Ishikawa (cell line): ENCODE measurements around the gene TBC1D2.

Source experiments
- CEBPB ChIP-seq: IDR thresholded peaks from 2 replicates; pipeline ENCODE4 v1.6.1; 2012
- EP300 ChIP-seq: IDR thresholded peaks from 2 replicates; pipeline ENCODE4 v1.6.1; 2012; ENCODE audit warnings: borderline replicate concordance
- YY1 ChIP-seq: IDR thresholded peaks from 2 replicates; pipeline ENCODE4 v1.6.1; 2012; ENCODE audit warnings: low read depth
- TF ChIP-seq, protein P1 (sequence below): IDR thresholded peaks from 2 replicates; pipeline ENCODE4 v1.6.1; 2012

DNA sequence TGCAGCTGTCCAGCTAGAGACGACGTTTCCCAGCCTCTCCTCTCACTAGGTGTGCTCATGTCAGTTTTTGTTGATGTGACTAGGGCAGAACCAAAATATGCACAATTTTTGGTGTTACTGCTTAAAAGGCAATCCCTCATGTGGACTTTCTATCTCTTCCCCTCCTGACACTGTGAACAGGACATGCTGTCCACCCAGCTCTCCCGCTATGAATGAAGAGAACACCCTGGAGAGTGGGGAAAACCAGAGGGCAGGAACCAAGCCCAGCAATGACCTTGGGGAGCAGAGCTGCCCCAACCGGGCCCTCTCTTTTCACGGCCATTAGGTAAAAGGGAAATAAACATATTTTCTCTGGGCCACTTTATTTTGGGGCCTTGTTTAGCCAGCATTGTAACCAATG lies 46.7 kb upstream of the TBC1D2 start:
- TF ChIP-seq CEBPB (no peak), EP300 (no peak), YY1 (no peak)
- TF ChIP-seq, protein P1, sequence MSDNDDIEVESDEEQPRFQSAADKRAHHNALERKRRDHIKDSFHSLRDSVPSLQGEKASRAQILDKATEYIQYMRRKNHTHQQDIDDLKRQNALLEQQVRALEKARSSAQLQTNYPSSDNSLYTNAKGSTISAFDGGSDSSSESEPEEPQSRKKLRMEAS = no peak
